H1 (cell line): ENCODE measurements around the gene PITPNC1. TPM values are rescaled to one million over a fixed set of nuclear protein-coding genes. Genes with fewer than 3 reads are reported as not detected.

Experiments used
- ASH2L ChIP-seq: fragments of 200-600, 300-600 bp; sonication (generic); IDR thresholded peaks from one replicate; pipeline ENCODE4 v1.7.1; 2017; ENCODE audit warnings: low read length
- BCL11A ChIP-seq, 2 experiments: IDR thresholded peaks; one replicate each; pipeline ENCODE4 v1.6.1; 2011; ENCODE audit warnings: low read depth in 2 of 2, low read length in 2 of 2, mild to moderate bottlenecking in 2 of 2
- CHD2 ChIP-seq: IDR thresholded peaks from 2 replicates; pipeline ENCODE4 v1.6.1; 2012; ENCODE audit warnings: low read length, improper control_type of control experiment
- GABPA ChIP-seq: IDR thresholded peaks from 2 replicates; pipeline ENCODE4 v1.6.1; 2011; ENCODE audit warnings: mild to moderate bottlenecking, low read length, moderate library complexity, borderline replicate concordance; ENCODE audit not compliant: insufficient read depth
- KDM5A ChIP-seq: fragments of 200-600 bp; IDR thresholded peaks from 2 replicates; pipeline ENCODE4 v1.7.1; 2012; ENCODE audit warnings: mild to moderate bottlenecking, low read length, inconsistent platforms, mixed read lengths
- MAFK ChIP-seq: IDR thresholded peaks from 2 replicates; pipeline ENCODE4 v1.6.1; 2012; ENCODE audit warnings: low read depth, mild to moderate bottlenecking, improper control_type of control experiment, low read length
- POLR2AphosphoS5 ChIP-seq: IDR thresholded peaks from 2 replicates; pipeline ENCODE4 v1.6.1; 2011; ENCODE audit warnings: low read depth, low read length
- RFX5 ChIP-seq: IDR thresholded peaks from 2 replicates; pipeline ENCODE4 v1.6.1; 2011; ENCODE audit warnings: low read depth, low read length, improper control_type of control experiment, borderline replicate concordance
- RXRA ChIP-seq: IDR thresholded peaks from 2 replicates; pipeline ENCODE4 v1.6.1; 2011; ENCODE audit warnings: low read depth, mild to moderate bottlenecking, low read length, moderate library complexity; ENCODE audit not compliant: insufficient read depth
- polyA plus RNA-seq, 7 experiments: library from polyadenylated mRNA; depleted of rRNA in 3 of 7; stranded (reverse) in 5 of 7; unstranded in 2 of 7; fragments of >200 nt in 5 of 7; fragments of 200-250 nt in 2 of 7; gene quantifications; 1 replicate in 5 of 7; 2 replicates in 1 of 7; 4 replicates in 1 of 7; pipeline versions ENCODE4 v1.2.1 to v1.2.3, GENCODE V29; 2011 to 2013; ENCODE audit warnings: missing spikeins in 2 of 7, mixed read lengths in 2 of 7
- total RNA-seq: library from RNA; stranded (reverse); fragmentation: NEBNext Ultra II Directional; extraction: Animal tissue kit (Norgen Biotek cat#: 25700); gene quantifications from 2 replicates; pipeline ENCODE4 v1.2.1, GENCODE V29; 2021
- TF ChIP-seq, protein P1 (sequence below): fragments of 300-600 bp; sonication (generic); IDR thresholded peaks from 2 replicates; pipeline ENCODE4 v1.7.1; 2012; ENCODE audit warnings: low read length, moderate library complexity, mild to moderate bottlenecking, inconsistent platforms; ENCODE audit not compliant: insufficient replicate concordance

The PITPNC1 gene
- total and polyA plus RNA-seq, 2 of the 8 experiments (the other 6 are each of a cell fraction or from before 2014, with no cell fraction given) = 17.6 to 54.7 TPM

DNA sequence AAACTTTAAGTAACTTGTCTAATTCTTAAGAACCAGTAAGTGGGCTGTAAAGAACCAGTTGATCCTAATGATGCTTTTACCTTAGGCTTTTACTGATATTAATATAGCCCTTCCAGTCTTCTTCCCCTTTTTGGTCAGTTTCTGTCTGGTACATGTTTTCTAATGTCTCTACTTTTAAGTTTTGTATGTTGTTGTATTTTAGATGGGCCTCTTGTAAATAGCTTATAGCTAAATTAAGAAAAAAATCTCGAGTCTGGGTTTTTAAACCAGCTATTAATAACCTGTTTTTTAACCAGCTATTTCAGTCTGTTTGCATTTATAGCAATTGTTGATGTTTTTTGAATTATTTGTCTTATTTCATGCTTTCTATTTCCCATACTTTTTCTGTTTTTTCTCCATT is 79.0 kb downstream of the PITPNC1 start (continued):
- TF ChIP-seq, protein P1, sequence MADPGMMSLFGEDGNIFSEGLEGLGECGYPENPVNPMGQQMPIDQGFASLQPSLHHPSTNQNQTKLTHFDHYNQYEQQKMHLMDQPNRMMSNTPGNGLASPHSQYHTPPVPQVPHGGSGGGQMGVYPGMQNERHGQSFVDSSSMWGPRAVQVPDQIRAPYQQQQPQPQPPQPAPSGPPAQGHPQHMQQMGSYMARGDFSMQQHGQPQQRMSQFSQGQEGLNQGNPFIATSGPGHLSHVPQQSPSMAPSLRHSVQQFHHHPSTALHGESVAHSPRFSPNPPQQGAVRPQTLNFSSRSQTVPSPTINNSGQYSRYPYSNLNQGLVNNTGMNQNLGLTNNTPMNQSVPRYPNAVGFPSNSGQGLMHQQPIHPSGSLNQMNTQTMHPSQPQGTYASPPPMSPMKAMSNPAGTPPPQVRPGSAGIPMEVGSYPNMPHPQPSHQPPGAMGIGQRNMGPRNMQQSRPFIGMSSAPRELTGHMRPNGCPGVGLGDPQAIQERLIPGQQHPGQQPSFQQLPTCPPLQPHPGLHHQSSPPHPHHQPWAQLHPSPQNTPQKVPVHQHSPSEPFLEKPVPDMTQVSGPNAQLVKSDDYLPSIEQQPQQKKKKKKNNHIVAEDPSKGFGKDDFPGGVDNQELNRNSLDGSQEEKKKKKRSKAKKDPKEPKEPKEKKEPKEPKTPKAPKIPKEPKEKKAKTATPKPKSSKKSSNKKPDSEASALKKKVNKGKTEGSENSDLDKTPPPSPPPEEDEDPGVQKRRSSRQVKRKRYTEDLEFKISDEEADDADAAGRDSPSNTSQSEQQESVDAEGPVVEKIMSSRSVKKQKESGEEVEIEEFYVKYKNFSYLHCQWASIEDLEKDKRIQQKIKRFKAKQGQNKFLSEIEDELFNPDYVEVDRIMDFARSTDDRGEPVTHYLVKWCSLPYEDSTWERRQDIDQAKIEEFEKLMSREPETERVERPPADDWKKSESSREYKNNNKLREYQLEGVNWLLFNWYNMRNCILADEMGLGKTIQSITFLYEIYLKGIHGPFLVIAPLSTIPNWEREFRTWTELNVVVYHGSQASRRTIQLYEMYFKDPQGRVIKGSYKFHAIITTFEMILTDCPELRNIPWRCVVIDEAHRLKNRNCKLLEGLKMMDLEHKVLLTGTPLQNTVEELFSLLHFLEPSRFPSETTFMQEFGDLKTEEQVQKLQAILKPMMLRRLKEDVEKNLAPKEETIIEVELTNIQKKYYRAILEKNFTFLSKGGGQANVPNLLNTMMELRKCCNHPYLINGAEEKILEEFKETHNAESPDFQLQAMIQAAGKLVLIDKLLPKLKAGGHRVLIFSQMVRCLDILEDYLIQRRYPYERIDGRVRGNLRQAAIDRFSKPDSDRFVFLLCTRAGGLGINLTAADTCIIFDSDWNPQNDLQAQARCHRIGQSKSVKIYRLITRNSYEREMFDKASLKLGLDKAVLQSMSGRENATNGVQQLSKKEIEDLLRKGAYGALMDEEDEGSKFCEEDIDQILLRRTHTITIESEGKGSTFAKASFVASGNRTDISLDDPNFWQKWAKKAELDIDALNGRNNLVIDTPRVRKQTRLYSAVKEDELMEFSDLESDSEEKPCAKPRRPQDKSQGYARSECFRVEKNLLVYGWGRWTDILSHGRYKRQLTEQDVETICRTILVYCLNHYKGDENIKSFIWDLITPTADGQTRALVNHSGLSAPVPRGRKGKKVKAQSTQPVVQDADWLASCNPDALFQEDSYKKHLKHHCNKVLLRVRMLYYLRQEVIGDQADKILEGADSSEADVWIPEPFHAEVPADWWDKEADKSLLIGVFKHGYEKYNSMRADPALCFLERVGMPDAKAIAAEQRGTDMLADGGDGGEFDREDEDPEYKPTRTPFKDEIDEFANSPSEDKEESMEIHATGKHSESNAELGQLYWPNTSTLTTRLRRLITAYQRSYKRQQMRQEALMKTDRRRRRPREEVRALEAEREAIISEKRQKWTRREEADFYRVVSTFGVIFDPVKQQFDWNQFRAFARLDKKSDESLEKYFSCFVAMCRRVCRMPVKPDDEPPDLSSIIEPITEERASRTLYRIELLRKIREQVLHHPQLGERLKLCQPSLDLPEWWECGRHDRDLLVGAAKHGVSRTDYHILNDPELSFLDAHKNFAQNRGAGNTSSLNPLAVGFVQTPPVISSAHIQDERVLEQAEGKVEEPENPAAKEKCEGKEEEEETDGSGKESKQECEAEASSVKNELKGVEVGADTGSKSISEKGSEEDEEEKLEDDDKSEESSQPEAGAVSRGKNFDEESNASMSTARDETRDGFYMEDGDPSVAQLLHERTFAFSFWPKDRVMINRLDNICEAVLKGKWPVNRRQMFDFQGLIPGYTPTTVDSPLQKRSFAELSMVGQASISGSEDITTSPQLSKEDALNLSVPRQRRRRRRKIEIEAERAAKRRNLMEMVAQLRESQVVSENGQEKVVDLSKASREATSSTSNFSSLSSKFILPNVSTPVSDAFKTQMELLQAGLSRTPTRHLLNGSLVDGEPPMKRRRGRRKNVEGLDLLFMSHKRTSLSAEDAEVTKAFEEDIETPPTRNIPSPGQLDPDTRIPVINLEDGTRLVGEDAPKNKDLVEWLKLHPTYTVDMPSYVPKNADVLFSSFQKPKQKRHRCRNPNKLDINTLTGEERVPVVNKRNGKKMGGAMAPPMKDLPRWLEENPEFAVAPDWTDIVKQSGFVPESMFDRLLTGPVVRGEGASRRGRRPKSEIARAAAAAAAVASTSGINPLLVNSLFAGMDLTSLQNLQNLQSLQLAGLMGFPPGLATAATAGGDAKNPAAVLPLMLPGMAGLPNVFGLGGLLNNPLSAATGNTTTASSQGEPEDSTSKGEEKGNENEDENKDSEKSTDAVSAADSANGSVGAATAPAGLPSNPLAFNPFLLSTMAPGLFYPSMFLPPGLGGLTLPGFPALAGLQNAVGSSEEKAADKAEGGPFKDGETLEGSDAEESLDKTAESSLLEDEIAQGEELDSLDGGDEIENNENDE = no peak
- TF ChIP-seq RFX5 (no peak), POLR2AphosphoS5 (no peak), GABPA (no peak), CHD2 (no peak), ASH2L (no peak), BCL11A (IDR thresholded peaks at IDR 0.05; ENCODE audit: low read depth in 2 of 2, low read length in 2 of 2) (no peak), MAFK (no peak), KDM5A (no peak), RXRA (no peak)
- TF ChIP-seq, all 59 proteins: peak for 0
